Measurements from ENCODE around the gene BPHL. TPM values are rescaled to one million over a fixed set of nuclear protein-coding genes. Genes with fewer than 3 reads are reported as not detected.
"Not testable (repeated sequence)": the region's sequence is repeated elsewhere in the genome, so short reads cannot be mapped to it uniquely, and the experiment has no call there.

Gene BPHL
- total RNA-seq, 1 experiment from 2014 or later, result 36.3 TPM

GRCh38 chr6:3151691-3152090 is 33.2 kb downstream of the BPHL start:
- CTCF ChIA-PET, result no interaction called here

GRCh38 chr6:3152689-3153088 is 34.2 kb downstream of the BPHL start:
- in situ Hi-C loops (cut with HindIII; ENCODE audit: low pct_unique_long_range_greater_than_20kb, low sequenced_read_pairs) (no loop called here), intact Hi-C loops (cut with micrococcal nuclease; ENCODE audit: unreplicated experiment) (no loop called here)
- ATAC-seq, result no peak
- H3K27me3 ChIP-seq (ENCODE audit: control insufficient read depth, insufficient read depth, low read length), result no peaks in the 10 kb centered on the region
- H3K4me1 ChIP-seq (ENCODE audit: control insufficient read depth, insufficient read depth, low read length), result no peaks in the 10 kb centered on the region
- ChIA-PET POLR2A (interaction anchor here (0.7 kb wide), 1 partner anchor 78 kb away, joined by 3 read pairs; no protein-coding TSS in a partner anchor), CTCF (no interaction called here)
- H3K9me3 ChIP-seq (ENCODE audit: control insufficient read depth, insufficient read depth, low read depth, low read length), result no peaks in the 10 kb centered on the region
- no peaks in the 10 kb centered on the region; the same call in 1 of the 2 replicates for H3K36me3 ChIP-seq (ENCODE audit: control insufficient read depth, insufficient read depth, low read length)
- DNase-seq (ENCODE audit: low read depth, low spot score), result no peak
- TSS peak; percentile 89 for BruUV-seq (replicated peaks)
- TF ChIP-seq CTCF (IDR thresholded peaks at IDR 0.05) (no peak), TCF7L2 (IDR thresholded peaks at IDR 0.05; ENCODE audit: low read depth, low read length) (no peak), REST (IDR thresholded peaks at IDR 0.05; ENCODE audit: insufficient read depth in 1 of 2, low read depth in 2 of 2, low read length in 1 of 2) (no peak), POLR2AphosphoS5 (IDR thresholded peaks at IDR 0.05; ENCODE audit: low read depth, low read length) (no peak), SIN3A (IDR thresholded peaks at IDR 0.05; ENCODE audit: borderline replicate concordance, insufficient read depth, low read depth, low read length) (no peak)
- no peak overlapping the region for H3K4me3 ChIP-seq (ENCODE audit: low read depth in 2 of 2, low read length in 2 of 2)
- no peak overlapping the region for H3K27ac ChIP-seq (ENCODE audit: low read length)

More at GRCh38 chr6:3151691-3152090, 33.2 kb downstream of the BPHL start:
- in situ Hi-C loops (cut with HindIII; ENCODE audit: low pct_unique_long_range_greater_than_20kb, low sequenced_read_pairs) (no loop called here), intact Hi-C loops (cut with micrococcal nuclease; ENCODE audit: unreplicated experiment) (no loop called here)
- Histone ChIP-seq H3K27me3 (ENCODE audit: control insufficient read depth, insufficient read depth, low read length) (no peaks in the 10 kb centered on the region), H3K4me3 (ENCODE audit: low read depth in 2 of 2, low read length in 2 of 2) (no peak overlapping the region), H3K9me3 (ENCODE audit: control insufficient read depth, insufficient read depth, low read depth, low read length) (no peaks in the 10 kb centered on the region), H3K27ac (ENCODE audit: low read length) (no peak overlapping the region), H3K4me1 (ENCODE audit: control insufficient read depth, insufficient read depth, low read length) (no peaks in the 10 kb centered on the region), H3K36me3 (ENCODE audit: control insufficient read depth, insufficient read depth, low read length) (no peaks in the 10 kb centered on the region; the same call in 1 of the 2 replicates)
- no peak for TF ChIP-seq CTCF (IDR thresholded peaks at IDR 0.05)
- TF ChIP-seq SIN3A (IDR thresholded peaks at IDR 0.05; ENCODE audit: borderline replicate concordance, insufficient read depth, low read depth, low read length), result no peak
- TF ChIP-seq REST (IDR thresholded peaks at IDR 0.05; ENCODE audit: insufficient read depth in 1 of 2, low read depth in 2 of 2, low read length in 1 of 2), result no peak
- TF ChIP-seq TCF7L2 (IDR thresholded peaks at IDR 0.05; ENCODE audit: low read depth, low read length), result no peak
- TF ChIP-seq POLR2AphosphoS5 (IDR thresholded peaks at IDR 0.05; ENCODE audit: low read depth, low read length), result no peak
- BruUV-seq (replicated peaks), result no TSS peak
- no peak for DNase-seq (ENCODE audit: low read depth, low spot score)
- no peak for ATAC-seq
- POLR2A ChIA-PET, result no interaction called here

- CTCF ChIA-PET; H3K4me3 ChIP-seq (ENCODE audit: low read depth in 2 of 2, low read length in 2 of 2); BruUV-seq (replicated peaks); H3K27me3 ChIP-seq (ENCODE audit: control insufficient read depth, insufficient read depth, low read length); H3K36me3 ChIP-seq (ENCODE audit: control insufficient read depth, insufficient read depth, low read length); ATAC-seq; H3K27ac ChIP-seq (ENCODE audit: low read length); intact Hi-C loops (cut with micrococcal nuclease; ENCODE audit: unreplicated experiment); POLR2A ChIA-PET; in situ Hi-C loops (cut with HindIII; ENCODE audit: low pct_unique_long_range_greater_than_20kb, low sequenced_read_pairs); H3K9me3 ChIP-seq (ENCODE audit: control insufficient read depth, insufficient read depth, low read depth, low read length); DNase-seq (ENCODE audit: low read depth, low spot score): not testable (repeated sequence)
- peaks cover 11% of the 10 kb centered on the region for H3K4me1 ChIP-seq (ENCODE audit: control insufficient read depth, insufficient read depth, low read length)
Observed at GRCh38 chr6:3155416-3155815, 36.9 kb downstream of the BPHL start.

Data from Panc1 (cell line).